Measurements from ENCODE around the gene LRRC45. TPM values are rescaled to one million over a fixed set of nuclear protein-coding genes. Genes with fewer than 3 reads are reported as not detected.
A peak's percentile ranks its signal among the peaks of the same experiment; 100 is the strongest.

LRRC45 gene
- total RNA-seq, 2 donors from 2014 or later = 6.1 to 14.2 TPM

- H3K4me1 ChIP-seq (ENCODE audit: control insufficient read depth in 1 of 2, low read depth in 2 of 2) = peaks cover 9 to 19% of the 10 kb centered on the region in 2 donors
- no peak for TF ChIP-seq CTCF (IDR thresholded peaks at IDR 0.05)
- no peaks in the 10 kb centered on the region for H3K27me3 ChIP-seq (replicated peaks; ENCODE audit: insufficient read depth)
- peak overlapping the region in 1 of 2 donors; percentile 30 for H3K27ac ChIP-seq
- ATAC-seq (ENCODE audit: insufficient number of reproducible peaks, low FRiP score, low read depth) = no peak
- H3K9me3 ChIP-seq = no peaks in the 10 kb centered on the region
- peak overlapping the region; percentile 58 for H3K4me3 ChIP-seq
- DNase-seq (ENCODE audit: low spot score) = no peak
- peaks cover 2% of the 10 kb centered on the region for H3K36me3 ChIP-seq
Measured at GRCh38 chr17:81990836-81991683, 32.0 kb upstream of the LRRC45 start.

DNA sequence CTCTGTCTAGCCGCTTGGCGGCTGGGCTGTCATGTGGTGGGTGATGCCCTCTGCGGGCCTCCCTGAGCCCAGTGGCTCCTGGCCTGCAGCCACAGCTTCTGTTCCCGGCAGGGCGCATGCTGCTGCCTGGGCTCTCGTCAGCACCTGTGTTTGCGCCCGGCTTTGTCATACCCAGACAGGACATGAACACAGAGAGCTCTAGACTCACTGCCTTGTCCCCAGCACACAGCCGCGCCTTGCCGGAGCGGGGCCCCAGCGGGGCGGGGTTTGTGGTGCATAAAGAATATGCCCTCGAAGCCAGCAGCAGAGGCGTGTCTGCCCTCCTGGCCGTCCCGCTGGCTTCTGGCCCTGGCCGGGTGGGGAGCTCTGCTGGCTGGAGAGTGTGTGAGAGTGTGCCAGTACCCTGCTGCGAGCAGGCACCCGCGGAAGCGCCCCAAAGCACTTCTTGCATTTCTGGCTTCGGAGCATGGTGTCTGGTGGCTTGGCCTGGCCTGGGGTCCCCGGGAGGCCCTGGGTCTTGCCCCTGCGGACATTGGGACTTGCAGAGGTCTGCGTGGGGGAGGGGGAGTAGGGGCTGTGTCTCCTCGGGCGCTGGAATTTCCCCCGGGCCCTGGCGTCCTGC is 31.3 kb upstream of the LRRC45 start:
- ATAC-seq (ENCODE audit: insufficient number of reproducible peaks, low FRiP score, low read depth) (peak; percentile 33), DNase-seq (ENCODE audit: low spot score) (peak; percentile 29)
- Histone ChIP-seq H3K9me3 (no peaks in the 10 kb centered on the region), H3K36me3 (peaks cover 6% of the 10 kb centered on the region), H3K4me3 (peak overlapping the region; percentile 58), H3K27me3 (replicated peaks; ENCODE audit: insufficient read depth) (no peaks in the 10 kb centered on the region), H3K4me1 (ENCODE audit: control insufficient read depth in 1 of 2, low read depth in 2 of 2) (peaks cover 9 to 19% of the 10 kb centered on the region in 2 donors), H3K27ac (peak overlapping the region in 1 of 2 donors; percentile 30)
- no peak for TF ChIP-seq CTCF (IDR thresholded peaks at IDR 0.05)

- no peak for TF ChIP-seq CTCF (IDR thresholded peaks at IDR 0.05)
- Histone ChIP-seq H3K27me3 (replicated peaks; ENCODE audit: insufficient read depth) (no peaks in the 10 kb centered on the region), H3K27ac (peak overlapping the region in 1 of 2 donors; percentile 30), H3K9me3 (no peaks in the 10 kb centered on the region), H3K4me1 (ENCODE audit: control insufficient read depth in 1 of 2, low read depth in 2 of 2) (peaks cover 9 to 19% of the 10 kb centered on the region in 2 donors), H3K36me3 (peaks cover 9% of the 10 kb centered on the region), H3K4me3 (peak overlapping the region; percentile 58)
- no peak for DNase-seq (ENCODE audit: low spot score)
- no peak for ATAC-seq (ENCODE audit: insufficient number of reproducible peaks, low FRiP score, low read depth)
Measured at GRCh38 chr17:81992306-81993102, 30.6 kb upstream of the LRRC45 start.

- Histone ChIP-seq H3K27ac (no peak overlapping the region), H3K36me3 (peaks cover 9% of the 10 kb centered on the region), H3K9me3 (no peaks in the 10 kb centered on the region), H3K27me3 (replicated peaks; ENCODE audit: insufficient read depth) (no peaks in the 10 kb centered on the region), H3K4me1 (ENCODE audit: control insufficient read depth in 1 of 2, low read depth in 2 of 2) (peaks cover 9 to 19% of the 10 kb centered on the region in 2 donors), H3K4me3 (no peak overlapping the region)
- DNase-seq (ENCODE audit: low spot score) (no peak), ATAC-seq (ENCODE audit: insufficient number of reproducible peaks, low FRiP score, low read depth) (no peak)
- TF ChIP-seq CTCF (IDR thresholded peaks at IDR 0.05) = no peak
Measured at GRCh38 chr17:81993729-81994592, 29.1 kb upstream of the LRRC45 start.
